ACHN (cell line): Measurements from ENCODE around the gene PFDN1.

Experiments
- DNase-seq: peaks from one replicate; pipeline ENCODE4 v3.0.0-alpha.2; 2015
- in situ Hi-C: cut with HindIII; loops from 2 replicates; pipeline ENCODE4 v1.10.0; 2017; ENCODE audit warnings: low sequenced_read_pairs, low pct_ligation_motif_present, low pct_unique_long_range_greater_than_20kb

The PFDN1 gene

DNA sequence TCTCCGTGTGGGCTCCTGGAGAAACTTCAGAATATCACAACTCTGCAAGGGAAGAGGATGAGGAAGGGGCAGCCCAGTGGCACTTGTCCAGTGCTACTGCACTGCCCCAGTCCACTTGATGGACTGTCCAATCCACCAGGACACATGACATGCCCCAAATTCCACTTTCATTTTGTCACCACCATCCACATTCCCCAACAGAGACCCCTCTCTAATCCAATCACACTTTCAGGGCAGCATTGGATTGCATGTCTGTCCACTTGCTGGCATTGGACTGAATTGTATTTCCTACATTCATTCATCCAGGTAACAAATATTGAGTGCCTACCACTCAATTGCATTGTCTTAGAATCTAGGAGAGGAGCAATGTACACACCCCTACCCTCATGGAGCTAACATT lies 28.7 kb upstream of the PFDN1 start:
- in situ Hi-C loops, result no loop called here
- no peak for DNase-seq

DNA sequence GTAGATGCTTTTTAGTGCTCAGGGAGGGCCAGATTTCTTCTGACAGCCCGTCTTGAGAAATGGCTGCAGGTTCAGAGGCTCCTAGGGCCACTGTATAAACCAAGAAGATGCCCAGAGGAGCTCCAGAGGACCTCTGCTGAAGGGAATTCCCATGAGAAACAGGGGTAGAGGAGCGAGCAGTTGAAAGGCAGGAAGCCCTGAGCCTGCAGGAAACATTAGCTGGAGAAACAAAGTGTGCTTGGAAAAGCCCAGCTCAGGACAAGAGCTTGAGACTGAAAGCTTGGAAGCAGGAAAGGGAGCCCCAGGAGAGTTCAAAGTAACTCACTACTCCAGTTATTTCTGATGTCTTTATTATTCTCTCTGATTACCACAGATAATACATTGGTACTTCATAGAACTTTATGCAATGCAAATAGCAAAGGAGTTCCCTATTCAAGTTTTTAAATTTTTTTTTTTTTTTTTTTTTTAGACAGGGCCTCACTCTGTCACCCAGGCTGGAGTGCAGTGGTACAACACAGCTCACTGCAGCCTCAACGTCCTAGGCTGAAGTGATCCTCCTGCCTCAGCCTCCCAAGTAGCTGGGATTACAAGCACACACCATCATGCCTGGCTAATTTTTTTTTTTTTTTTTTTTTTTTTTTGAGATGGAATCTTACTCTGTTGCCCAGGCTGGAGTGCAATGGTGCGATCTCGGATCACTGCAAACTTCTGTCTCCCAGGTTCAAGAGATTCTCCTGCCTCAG lies 27.0 kb upstream of the PFDN1 start:
- no peak for DNase-seq
- in situ Hi-C loops, result no loop called here

- no peak for DNase-seq
- in situ Hi-C loops, result no loop called here
Observed at GRCh38 chr5:140328036-140328764, 25.3 kb upstream of the PFDN1 start.

- in situ Hi-C loops, result no loop called here
- DNase-seq, result no peak
Observed at GRCh38 chr5:140327589-140327988, 24.7 kb upstream of the PFDN1 start.

DNA sequence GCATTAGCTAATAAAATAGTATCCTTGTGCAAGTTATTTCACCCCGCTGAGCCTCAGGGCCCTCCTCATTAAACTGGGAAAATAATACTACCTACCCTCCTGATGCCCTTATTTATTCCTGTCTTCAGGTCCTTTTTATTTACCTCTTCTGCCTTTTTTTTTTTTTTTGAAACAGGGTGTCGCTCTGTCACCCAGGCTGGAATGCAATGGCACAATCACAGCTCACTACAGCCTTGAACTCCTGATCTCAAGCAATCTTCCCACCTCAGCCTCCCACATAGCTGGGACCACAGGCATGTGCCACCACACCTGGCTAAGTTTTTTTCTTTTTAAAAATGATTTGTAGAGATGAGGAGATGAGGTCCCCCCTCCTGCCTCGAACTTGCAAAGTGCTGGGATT lies 22.6 kb upstream of the PFDN1 start:
- DNase-seq, result no peak
- in situ Hi-C loops, result no loop called here

DNA sequence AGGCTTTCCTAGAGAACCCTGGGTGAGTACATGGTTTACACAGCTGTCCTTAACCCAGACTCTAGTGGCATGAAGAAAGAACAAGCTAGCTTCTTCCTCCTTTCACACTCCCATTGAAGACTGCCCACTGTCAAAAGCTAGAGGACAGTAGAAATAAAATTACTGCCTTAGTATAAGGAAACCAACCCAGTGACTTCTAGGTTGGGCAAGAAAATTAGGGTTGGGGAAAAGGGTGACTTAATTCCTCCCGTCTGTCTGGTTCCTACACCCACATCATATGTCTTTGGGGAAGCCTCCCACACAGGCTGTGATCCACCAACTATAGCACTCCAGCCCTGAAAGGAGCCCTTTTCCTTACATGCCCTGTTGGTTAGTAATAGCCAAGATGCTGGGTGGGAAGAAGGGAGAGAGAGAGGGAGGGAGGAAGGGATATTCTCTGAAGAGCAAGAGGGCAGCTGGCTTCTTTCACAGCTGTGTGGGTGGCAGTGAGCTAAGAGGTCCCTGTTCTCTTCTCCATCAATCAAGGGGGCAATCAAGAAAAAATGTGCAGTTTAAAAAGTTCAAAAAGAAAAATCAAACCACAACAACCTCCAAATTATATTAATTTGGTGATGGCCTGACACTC lies 21.8 kb upstream of the PFDN1 start:
- no peak for DNase-seq
- in situ Hi-C loops, result no loop called here

GRCh38 chr5:140324041-140324600 lies 21.2 kb upstream of the PFDN1 start:
- DNase-seq, result no peak
- in situ Hi-C loops, result no loop called here

DNA sequence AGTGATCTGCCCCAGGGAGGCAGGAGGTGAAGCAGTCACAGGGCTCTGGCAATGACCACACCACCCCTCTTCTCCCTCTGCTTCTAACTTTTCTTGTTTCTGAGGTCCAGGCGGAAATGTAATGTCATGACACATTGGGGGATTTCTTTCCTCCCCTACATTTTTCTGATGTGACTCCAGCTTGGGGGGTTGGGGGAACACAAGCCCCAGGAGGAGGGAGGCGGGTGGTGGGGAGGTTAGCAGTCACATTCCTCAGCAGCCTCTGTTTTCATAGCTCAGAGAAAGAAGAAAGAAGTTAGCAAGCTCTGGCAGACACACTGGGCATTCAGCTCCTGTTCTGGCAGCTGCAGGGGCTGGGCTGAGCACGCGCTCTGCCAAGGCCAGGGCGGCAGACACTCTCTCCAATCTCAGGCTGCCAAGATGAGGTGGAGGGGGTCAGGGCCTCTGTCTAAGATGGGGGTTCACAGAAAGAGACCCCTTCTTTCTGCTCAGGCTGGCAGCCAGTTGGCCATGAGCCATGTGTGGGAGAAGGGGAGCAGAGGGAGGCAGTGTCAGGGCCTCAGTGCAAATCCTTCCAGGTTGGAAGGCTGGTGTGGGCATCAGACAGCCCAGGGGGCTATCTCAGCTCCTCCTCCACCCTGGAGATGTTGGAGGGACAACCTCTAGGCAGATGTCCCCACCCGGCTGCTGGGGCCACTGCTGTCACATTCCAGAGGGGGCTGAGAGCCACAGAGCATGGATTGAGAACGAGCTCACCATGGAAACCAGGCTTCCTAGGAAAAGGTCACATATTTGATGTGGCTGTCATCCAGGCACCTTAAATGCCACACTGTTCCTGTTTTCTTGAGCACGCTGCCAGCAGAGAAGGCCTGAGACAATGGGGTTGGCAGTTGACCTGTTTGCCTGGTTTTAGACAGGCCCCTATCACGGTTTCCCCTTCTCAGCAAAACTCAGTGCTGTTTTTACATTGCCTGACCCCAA lies 20.1 kb upstream of the PFDN1 start:
- peak; percentile 73 for DNase-seq
- in situ Hi-C loops, result no loop called here

GRCh38 chr5:140321796-140322195 lies 18.9 kb upstream of the PFDN1 start:
- in situ Hi-C loops, result no loop called here
- DNase-seq, result no peak

GRCh38 chr5:140319833-140320232 lies 16.9 kb upstream of the PFDN1 start:
- in situ Hi-C loops, result no loop called here
- DNase-seq, result no peak

- no peak for DNase-seq
- in situ Hi-C loops, result no loop called here
Observed at GRCh38 chr5:140318792-140319191, 15.9 kb upstream of the PFDN1 start.

- in situ Hi-C loops, result no loop called here
- DNase-seq, result peak; percentile 74
Observed at GRCh38 chr5:140317859-140318258, 15.0 kb upstream of the PFDN1 start.

DNA sequence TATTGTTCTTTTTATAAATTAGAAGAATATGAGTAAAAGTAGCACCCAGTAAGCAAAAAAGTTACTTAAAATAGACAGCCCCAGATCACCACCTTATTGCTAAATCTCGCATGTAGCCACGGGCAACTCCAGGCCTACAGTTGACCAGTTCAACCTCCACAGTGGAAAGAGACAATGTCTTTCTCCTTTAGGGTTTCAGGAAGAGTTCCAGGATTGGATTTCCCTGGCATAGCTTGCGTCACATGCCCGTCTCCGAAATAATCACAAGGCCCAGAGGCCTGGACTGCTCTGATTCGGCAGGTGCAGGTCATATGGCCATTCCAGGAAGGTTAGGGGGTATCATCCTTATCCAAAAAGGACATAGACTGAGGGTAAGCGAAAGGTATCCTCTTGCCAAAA lies 9.9 kb upstream of the PFDN1 start:
- no peak for DNase-seq
- in situ Hi-C loops, result no loop called here

- DNase-seq, result peak; percentile 57
- in situ Hi-C loops, result no loop called here
Observed at GRCh38 chr5:140312067-140312790, 9.3 kb upstream of the PFDN1 start.

DNA sequence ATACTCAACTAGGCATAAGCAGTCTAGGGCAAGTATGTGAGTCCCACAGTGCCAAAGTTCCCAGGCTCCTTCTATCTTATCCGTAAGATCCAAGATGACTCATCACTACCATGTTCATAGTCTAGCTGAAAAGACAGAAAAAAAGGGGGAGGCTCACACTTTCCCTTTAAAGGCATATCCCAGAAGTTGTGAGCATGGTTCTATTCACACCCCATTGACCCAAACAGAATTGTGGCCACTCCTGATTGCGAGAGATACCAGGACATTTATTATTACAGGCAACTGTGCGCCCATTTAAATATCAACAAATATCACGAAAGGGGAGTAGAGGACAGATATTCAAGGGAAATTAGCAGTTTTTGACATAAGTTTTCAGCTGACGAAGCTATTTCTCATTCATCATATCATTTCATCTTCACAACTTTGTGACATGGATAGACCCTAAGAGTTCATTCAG lies 8.1 kb upstream of the PFDN1 start:
- in situ Hi-C loops, result no loop called here

DNA sequence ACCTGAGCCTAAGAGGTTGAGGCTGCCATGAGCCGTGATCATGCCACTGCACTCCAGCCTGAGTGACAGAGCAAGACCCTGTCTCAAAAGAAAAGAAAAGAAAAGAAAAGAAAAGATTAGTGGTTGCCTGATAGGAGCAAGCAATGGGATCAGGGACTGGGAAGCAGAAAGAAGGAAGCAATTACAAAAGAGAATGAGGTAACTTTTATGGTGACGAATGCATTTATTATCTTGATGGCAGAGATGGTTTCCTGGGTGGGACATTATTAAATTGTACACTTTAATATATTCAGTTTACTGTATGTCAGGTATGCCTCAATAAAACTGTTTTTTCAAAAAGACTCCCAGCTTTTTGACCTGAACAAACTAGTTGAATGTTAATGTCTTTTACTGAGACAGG lies 7.5 kb upstream of the PFDN1 start:
- DNase-seq, result no peak
- in situ Hi-C loops, result no loop called here

More for the DNA sequence above, 8.1 kb upstream of the PFDN1 start:
- peak; percentile 83 for DNase-seq

DNA sequence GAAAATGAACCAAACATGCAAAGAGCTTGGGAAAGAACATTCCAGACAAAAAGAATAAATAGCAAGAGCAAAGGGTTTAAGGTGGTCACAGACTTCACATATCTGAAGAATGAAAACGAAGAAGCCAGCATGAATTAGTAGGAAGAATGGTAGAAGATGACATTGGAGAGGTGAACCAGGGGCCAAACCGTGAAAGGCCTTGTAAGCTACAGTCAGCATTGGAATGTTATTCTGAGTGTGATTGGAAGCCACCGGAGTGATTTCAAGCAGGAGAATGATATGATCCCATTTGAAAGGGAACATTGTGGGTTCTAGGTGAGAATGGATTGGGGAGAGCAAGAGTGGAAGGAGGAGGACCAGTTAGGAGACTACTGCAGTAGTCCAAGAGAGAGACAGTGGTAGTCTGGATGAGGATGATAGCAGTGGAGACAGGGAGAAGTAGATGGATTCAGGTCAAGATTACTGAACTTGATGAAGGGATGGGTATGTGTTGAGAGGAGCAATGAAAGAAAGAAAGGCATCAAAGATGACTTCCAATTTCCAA lies 6.9 kb upstream of the PFDN1 start:
- no peak for DNase-seq
- in situ Hi-C loops, result no loop called here
